SK-N-SH (cell line): ENCODE results near the gene OR4K5. TPM values are rescaled to one million over a fixed set of nuclear protein-coding genes. Genes with fewer than 3 reads are reported as not detected.
"Not testable (repeated sequence)": the region's sequence is repeated elsewhere in the genome, so short reads cannot be mapped to it uniquely, and the experiment has no call there.

ENCODE experiments used
- CTCF ChIA-PET: fragments of 300-600, 350-600 bp; formaldehyde crosslinking; extraction: SDS; loops from one replicate; lab custom pipeline; 2021; lab: Yijun Ruan, JAX
- POLR2A ChIA-PET: fragments of 350-600 bp; sonication (Branson Sonifier 250); formaldehyde crosslinking; extraction: SDS; loops from one replicate; lab custom pipeline; 2020; ENCODE audit warnings: antibody characterized with exemption, inconsistent platforms; lab: Yijun Ruan, JAX
- DNase-seq: peaks from one replicate; pipeline ENCODE4 v3.0.0; 2012
- H2AFZ ChIP-seq: fragments of 200-600 bp; sonication (generic); 2 replicates; pipeline ENCODE4 v1.8.1; 2016; ENCODE audit warnings: antibody characterized with exemption, mild to moderate bottlenecking, low read depth
- H3F3A ChIP-seq: fragments of 200-600 bp; sonication (generic); replicated peaks from 2 replicates; pipeline ENCODE3; 2016; ENCODE audit warnings: antibody characterized with exemption, mild to moderate bottlenecking; ENCODE audit not compliant: insufficient read depth
- H3K27ac ChIP-seq, 2 experiments: fragments of 200-500 bp in 1 of 2; fragments of 200-600 bp in 1 of 2; sonication (Bioruptor generic) in 1 of 2; sonication (generic), shearing (Covaris generic) in 1 of 2; 2 replicates each; pipeline versions ENCODE4 v1.5.1 to v1.6.1; 2014 to 2016; ENCODE audit warnings: low read depth in 2 of 2, inconsistent platforms in 1 of 2, low read length in 1 of 2, mild to moderate bottlenecking in 1 of 2, mixed read lengths in 1 of 2
- H3K27me3 ChIP-seq: fragments of 200-600 bp; sonication (generic), shearing (Covaris generic); 2 replicates; pipeline ENCODE4 v1.6.1; 2016; ENCODE audit warnings: mixed run types; ENCODE audit not compliant: insufficient read depth
- H3K36me3 ChIP-seq, 2 experiments: fragments of 200-500 bp in 1 of 2; fragments of 200-600 bp in 1 of 2; sonication (Bioruptor generic) in 1 of 2; sonication (generic) in 1 of 2; replicated peaks in 1 of 2; 2 replicates each; pipeline versions ENCODE3 to v1.5.1; 2014 to 2016; ENCODE audit warnings: low read length in 1 of 2, mild to moderate bottlenecking in 1 of 2; ENCODE audit not compliant: insufficient read depth in 2 of 2, control insufficient read depth in 1 of 2
- H3K4me1 ChIP-seq, 2 experiments: fragments of 200-500 bp in 1 of 2; fragments of 200-600 bp in 1 of 2; sonication (Bioruptor generic) in 1 of 2; sonication (generic), shearing (Covaris generic) in 1 of 2; 2 replicates each; pipeline versions ENCODE4 v1.5.1 to v1.6.1; 2014 to 2016; ENCODE audit warnings: low read depth in 1 of 2, low read length in 1 of 2, mixed run types in 1 of 2; ENCODE audit not compliant: insufficient read depth in 2 of 2, control insufficient read depth in 1 of 2
- H3K4me2 ChIP-seq: fragments of 200-600 bp; sonication (generic), shearing (Covaris generic); 2 replicates; pipeline ENCODE4 v1.6.1; 2017; ENCODE audit warnings: mixed run types
- H3K4me3 ChIP-seq, 2 experiments: fragments of 200-500 bp in 1 of 2; fragments of 200-600 bp in 1 of 2; sonication (Bioruptor generic) in 1 of 2; sonication (generic), shearing (Covaris generic) in 1 of 2; 2 replicates each; pipeline versions ENCODE4 v1.5.1 to v1.8.1; 2014 to 2016; ENCODE audit warnings: low read depth in 2 of 2, inconsistent platforms in 1 of 2, low read length in 1 of 2, mild to moderate bottlenecking in 1 of 2, mixed read lengths in 1 of 2, moderate library complexity in 1 of 2
- H3K79me2 ChIP-seq: fragments of 200-600 bp; sonication (generic); 2 replicates; pipeline ENCODE4 v1.8.1; 2017; ENCODE audit warnings: mild to moderate bottlenecking; ENCODE audit not compliant: insufficient read depth
- H3K9ac ChIP-seq: fragments of 200-600 bp; sonication (generic); 2 replicates; pipeline ENCODE4 v1.6.1; 2017; ENCODE audit warnings: mixed run types
- H3K9me2 ChIP-seq: fragments of 200-600 bp; sonication (generic); 2 replicates; pipeline ENCODE4 v1.6.1; 2017; ENCODE audit warnings: mixed run types
- H3K9me3 ChIP-seq: fragments of 200-600 bp; sonication (generic); 2 replicates; pipeline ENCODE4 v1.6.1; 2017; ENCODE audit warnings: mixed run types, mild to moderate bottlenecking, moderate library complexity
- H4K20me1 ChIP-seq: fragments of 200-600 bp; sonication (generic); 2 replicates; pipeline ENCODE4 v1.6.1; 2017; ENCODE audit warnings: mild to moderate bottlenecking, mixed run types; ENCODE audit not compliant: insufficient read depth
- WGBS: methylation state at CpG from one replicate; pipeline ENCODE4 v1.1.6; 2017; ENCODE audit warnings: low lambda C conversion rate; 5-methylcytosine and 5-hydroxymethylcytosine counted together
- polyA plus RNA-seq, 3 experiments: library from polyadenylated mRNA; depleted of rRNA; stranded (reverse); fragments of >200 nt; gene quantifications; 2 replicates each; pipeline ENCODE4 v1.2.3, GENCODE V29; 2012

Gene OR4K5
- polyA plus RNA-seq, 1 of the 3 experiments (the other 2 are of a cell fraction): not detected

- DNase-seq, H3K9me2 ChIP-seq, H3K9me3 ChIP-seq, POLR2A ChIA-PET, H3K4me3 ChIP-seq, H3K27ac ChIP-seq, H3F3A ChIP-seq, CTCF ChIA-PET, H3K27me3 ChIP-seq, H4K20me1 ChIP-seq, H2AFZ ChIP-seq, H3K9ac ChIP-seq, H3K79me2 ChIP-seq, H3K4me1 ChIP-seq, H3K36me3 ChIP-seq, H3K4me2 ChIP-seq: not testable (repeated sequence)
- 5% methylated on average over 2 of the region's 2 CpGs for WGBS
Measured at GRCh38 chr14:19969735-19970134, 49.3 kb downstream of the OR4K5 start.

Other genes with a start within 250 kb of the OR4K5 start
- not detected in 2 replicates for gene OR11H2, start 206.7 kb upstream of the OR4K5 start, polyA plus RNA-seq (2012; rRNA removed)
- gene OR4Q3, start 177.0 kb upstream of the OR4K5 start, polyA plus RNA-seq (2012; rRNA removed): not detected in 2 replicates
- gene OR4M1, start 147.1 kb upstream of the OR4K5 start, polyA plus RNA-seq (2012; rRNA removed): not detected in 2 replicates
- not detected in 2 replicates for gene OR4N2, start 116.8 kb upstream of the OR4K5 start, polyA plus RNA-seq (2012; rRNA removed)
- gene OR4K2, start 45.5 kb upstream of the OR4K5 start, polyA plus RNA-seq (2012; rRNA removed): not detected in 2 replicates
- not detected in 2 replicates for gene OR4K1, start 10.3 kb downstream of the OR4K5 start, polyA plus RNA-seq (2012; rRNA removed)
- not detected in 2 replicates for gene OR4K15, start 55.0 kb downstream of the OR4K5 start, polyA plus RNA-seq (2012; rRNA removed)
- not detected in 2 replicates for gene OR4Q2, start 81.6 kb downstream of the OR4K5 start, polyA plus RNA-seq (2012; rRNA removed)
- not detected in 2 replicates for gene OR4K14, start 98.7 kb downstream of the OR4K5 start, polyA plus RNA-seq (2012; rRNA removed)
- not detected in 2 replicates for gene OR4K13, start 115.4 kb downstream of the OR4K5 start, polyA plus RNA-seq (2012; rRNA removed)
- not detected in 2 replicates for gene OR4L1, start 139.4 kb downstream of the OR4K5 start, polyA plus RNA-seq (2012; rRNA removed)
- gene OR4K17, start 190.1 kb downstream of the OR4K5 start, polyA plus RNA-seq (2012; rRNA removed): not detected in 2 replicates
- gene OR4N5, start 218.2 kb downstream of the OR4K5 start, polyA plus RNA-seq (2012; rRNA removed): not detected in 2 replicates